ENCODE measurements around the gene ACTR10.
"Not testable (repeated sequence)": the region's sequence is repeated elsewhere in the genome, so short reads cannot be mapped to it uniquely, and the experiment has no call there.

Gene ACTR10

DNA sequence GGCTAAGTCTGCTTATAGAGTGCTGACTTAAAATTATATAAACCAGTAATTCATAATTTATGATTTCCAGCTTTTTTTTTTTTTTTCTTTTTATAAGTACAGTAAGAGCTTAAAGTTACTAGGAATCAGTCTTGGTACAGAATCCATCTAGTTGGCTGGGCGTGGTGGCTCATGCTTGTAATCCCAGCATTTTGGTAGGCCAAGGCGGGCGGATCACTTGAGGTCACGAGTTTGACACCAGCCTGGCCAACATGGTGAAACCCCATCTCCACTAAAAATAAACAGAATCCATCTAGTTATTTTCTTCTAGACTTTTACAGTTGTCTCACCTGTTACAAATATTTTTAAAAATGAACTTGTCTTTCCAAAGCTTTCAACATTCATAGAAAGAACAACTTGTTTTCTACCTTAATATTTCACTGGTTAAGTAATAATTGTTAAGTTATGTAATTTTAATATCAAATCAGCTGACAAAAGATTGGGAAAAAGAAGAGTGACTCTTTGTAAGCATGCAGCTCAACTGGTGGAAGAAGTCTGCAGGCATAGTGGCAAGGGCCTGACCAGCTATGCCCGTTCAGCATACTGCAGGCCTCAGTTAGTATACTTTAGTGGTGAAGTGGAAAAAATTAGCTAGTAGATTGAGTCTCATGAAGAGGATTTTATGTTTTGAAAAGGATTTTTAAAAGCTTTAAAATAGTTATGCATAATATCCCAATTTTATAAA is 27.3 kb downstream of the ACTR10 start:
- DNase-seq, result no peak

DNA sequence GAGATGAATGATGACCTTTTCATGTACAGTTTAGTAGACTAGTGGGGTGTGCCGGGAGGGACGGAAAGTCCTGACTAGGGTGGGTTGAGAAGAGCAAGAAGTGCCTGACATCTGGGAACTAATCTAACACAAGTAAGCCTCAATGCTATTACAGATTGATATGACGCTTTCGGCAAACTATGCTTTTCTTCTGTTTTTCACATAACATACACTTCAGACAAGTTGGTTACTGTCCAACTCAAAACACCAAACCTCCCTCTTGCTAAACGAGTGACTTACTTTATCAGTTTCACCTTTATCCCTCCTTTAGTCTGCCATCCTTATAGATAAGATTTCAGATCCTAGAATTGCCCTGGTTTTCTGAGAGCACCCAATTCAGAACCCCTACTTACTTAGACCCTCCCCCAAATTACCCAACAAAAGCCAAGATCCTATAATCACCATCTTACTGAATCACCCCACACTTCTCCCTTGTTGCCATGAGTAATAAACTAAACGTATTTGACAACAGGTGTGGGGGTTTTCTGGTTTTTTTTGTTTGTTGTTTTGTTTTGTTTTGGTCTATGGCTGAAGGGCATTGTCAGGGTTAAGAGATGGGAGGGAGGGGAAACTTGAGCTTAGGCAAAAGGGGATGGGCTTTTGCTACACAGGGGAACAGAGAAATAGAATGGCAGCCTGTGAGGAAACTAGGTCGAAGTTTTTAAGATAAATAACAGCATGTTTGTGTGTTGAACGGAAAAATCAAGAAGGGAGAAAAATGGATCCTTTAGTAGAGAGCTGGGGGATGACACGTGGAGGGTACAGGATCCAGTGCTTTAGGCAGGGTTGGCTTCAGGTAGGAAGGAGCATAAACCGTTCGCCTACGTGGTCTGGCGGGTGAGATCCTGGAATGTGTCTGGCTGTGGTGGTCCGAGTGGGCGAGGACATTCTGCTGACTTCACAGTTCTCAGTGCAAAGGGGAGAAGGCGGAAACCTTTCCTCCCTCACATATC is 38.6 kb downstream of the ACTR10 start:
- no peak for DNase-seq

DNA sequence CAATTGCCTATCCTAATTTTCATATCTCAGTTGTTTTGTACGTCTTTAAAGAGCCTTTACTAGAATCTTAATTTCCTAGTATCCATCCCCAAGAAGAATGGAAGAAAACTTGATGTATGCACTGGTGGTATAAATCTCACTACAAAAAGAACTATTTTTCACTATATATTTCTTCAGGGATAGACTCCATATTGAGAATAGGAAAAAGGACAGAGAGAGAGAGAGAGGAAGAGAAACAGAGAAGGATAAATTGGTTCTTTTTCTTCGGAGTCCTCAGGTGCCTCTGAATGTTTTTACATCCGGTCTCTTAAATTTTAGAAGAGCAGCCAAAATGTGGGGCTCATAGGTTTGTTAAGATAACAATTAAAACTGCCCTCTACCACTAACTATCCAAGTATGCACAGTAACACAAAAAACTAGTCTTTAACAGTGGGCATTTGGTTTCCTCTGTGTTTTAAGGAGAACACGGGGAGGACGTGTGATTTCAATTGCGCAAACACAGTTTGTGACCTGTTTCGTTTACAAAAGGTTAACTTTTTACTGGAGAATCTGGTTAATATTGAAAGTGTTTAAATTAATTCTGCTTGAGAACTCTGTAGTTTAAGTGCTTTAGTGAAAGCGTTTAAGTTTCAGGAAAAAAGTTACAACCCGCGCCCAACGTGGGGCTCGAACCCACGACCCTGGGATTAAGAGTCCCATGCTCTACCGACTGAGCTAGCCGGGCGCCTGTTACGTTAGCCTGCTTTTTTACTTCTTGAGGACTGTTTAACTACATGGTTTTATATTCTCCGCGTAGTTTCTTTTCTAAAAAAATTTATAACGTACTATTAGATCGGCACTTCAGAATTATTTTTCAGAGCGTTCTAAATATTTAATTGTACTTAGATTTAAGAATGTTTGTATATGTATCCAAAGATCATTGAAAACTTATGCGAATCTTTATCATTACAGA is 39.6 kb downstream of the ACTR10 start:
- peak; percentile 39 to 55 for DNase-seq

GRCh38 chr14:58243790-58244555 is 44.0 kb downstream of the ACTR10 start:
- peak; percentile 40 to 78 for DNase-seq

DNA sequence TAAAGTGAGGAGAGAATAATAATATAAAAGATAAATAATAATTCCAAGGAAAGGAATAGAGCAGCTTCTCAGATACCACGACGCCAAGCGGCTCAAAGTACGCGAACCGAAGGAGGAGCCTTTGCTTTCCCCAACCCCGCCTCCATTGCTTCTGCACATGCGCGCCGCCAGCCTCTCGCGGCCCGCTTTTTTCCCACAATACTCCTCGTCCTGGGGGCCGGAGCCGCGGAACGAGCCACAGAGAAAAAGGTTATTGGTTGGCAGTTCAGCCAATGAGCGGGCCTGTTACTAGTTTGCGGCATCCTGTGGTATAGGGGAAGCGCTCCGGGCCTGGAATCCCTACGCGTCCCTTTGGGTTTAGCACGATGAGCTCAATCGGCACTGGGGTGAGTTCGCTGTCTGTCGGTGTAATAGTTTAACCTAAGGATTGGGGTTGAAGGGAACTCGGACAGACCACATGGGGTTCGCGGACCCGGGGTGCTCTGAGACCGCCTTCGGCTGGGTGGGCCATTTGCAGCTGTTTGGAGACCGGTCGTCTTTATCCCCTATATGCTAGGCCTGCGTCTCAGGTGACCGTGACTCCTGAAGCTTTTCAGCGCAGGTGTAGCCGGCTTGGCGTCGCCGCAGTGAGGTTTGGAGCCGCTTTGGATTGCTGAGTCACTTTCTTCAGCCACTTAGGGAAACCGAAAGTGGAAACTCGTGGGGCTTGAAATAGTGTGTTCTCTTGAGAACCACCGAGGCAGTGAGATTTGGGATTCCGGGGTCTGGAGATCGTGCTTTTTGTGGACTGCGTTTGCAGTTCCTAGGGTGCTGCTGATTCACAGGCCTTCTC is 44.8 kb downstream of the ACTR10 start, which contains the start of gene PSMA3:
Gene PSMA3 (plus strand): TSS at position 288 of the 832 bp plus-strand sequence. CDS start 78 bp downstream, at position 366.
- DNase-seq, result peak; percentile 95 to 97

GRCh38 chr14:58245562-58245961 is 45.6 kb downstream of the ACTR10 start:
- no peak for DNase-seq

- no peak for DNase-seq
Measured at GRCh38 chr14:58249611-58250010, 49.7 kb downstream of the ACTR10 start.

- DNase-seq, result no peak
Measured at GRCh38 chr14:58258156-58258555, 58.2 kb downstream of the ACTR10 start.

DNA sequence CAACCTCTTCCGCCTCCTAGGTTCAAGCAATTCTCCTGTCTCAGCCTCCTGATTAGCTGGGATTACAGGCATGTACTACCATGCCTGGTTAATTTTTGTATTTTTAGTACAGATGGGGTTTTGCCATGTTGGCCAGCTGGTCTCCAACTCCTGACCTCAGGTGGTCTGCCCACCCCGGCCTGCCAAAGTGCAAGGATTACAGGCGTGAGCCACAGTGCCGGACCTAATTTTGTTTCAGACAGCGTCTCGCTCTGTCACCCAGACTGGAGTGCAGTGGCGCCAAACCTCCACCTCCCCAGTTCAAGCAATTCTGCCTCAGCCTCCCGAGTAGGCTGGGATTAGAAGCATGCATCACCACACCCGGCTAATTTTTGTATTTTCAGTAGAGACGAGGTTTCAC is 62.1 kb downstream of the ACTR10 start:
- not testable (repeated sequence) for DNase-seq

DNA sequence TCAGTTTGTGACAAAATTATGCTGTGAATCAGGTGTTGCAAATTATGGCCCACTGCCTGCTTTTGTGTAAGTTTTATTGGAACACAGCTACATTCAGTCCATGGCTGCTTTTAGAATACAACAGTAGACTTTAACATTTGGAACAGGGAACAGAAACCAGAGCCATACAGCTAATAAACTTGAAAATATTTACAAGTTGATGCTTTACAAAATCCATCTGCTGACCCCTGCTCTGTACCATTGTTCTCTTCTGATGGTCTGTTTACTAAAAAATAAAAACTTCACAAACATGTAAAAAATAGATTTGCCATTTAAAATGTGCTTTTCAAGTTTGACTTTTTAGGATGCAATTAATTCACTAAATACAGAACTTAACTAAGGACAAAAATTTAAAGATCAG is 65.5 kb downstream of the ACTR10 start:
- no peak for DNase-seq

GRCh38 chr14:58270628-58271027 is 70.7 kb downstream of the ACTR10 start:
- DNase-seq, result no peak

GRCh38 chr14:58272588-58273372 is 72.8 kb downstream of the ACTR10 start:
- no peak for DNase-seq

DNA sequence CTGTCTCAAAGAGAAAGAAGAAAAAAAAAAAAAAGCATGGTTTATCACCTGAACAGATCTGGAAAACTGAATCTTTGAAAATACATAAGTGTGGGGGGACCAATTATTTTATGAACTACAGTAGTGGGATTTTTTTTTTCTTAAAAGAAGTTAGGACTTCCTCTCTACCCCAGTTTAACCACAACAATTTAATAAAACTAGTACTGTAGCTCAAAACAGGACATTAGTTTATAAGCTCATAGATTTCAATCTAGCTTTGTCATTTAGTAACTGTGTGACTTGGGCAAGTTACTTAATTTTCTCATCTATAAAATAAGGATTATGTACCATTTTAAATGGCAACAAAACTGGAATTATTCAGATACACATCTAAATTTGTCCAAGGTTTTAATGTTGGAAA is 74.9 kb downstream of the ACTR10 start:
- DNase-seq, result no peak

DNA sequence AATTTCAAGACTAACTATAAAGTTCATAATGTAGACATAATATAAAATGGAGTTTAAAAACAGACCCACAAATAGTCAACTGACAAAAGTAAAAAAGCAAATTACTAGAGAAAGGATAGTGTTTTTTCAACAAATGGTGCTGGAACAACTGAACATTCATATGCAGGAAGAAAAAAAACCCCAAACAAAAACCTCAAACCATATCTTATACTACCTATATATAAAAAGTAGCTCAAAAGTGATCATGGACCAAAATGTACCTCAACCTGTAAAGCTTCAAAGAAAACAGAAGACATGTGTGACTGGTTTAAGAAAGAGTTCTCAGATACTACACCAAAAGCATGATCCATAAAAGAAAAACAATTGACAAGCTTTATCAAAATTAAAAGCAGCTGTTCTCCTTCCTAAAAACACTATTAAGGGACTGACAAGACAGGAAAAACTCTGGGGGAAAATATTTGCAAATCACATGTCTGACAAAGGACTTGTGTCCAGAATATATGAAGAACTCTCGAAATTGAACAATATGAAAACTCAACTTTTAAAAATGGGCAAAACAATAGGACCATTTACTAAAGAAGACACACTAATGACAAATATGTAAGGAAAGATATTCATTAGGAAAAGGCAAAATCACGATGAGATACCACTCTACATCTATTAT is 75.7 kb downstream of the ACTR10 start:
- no peak for DNase-seq

- DNase-seq, result no peak
Measured at GRCh38 chr14:58276208-58276607, 76.3 kb downstream of the ACTR10 start.

DNA sequence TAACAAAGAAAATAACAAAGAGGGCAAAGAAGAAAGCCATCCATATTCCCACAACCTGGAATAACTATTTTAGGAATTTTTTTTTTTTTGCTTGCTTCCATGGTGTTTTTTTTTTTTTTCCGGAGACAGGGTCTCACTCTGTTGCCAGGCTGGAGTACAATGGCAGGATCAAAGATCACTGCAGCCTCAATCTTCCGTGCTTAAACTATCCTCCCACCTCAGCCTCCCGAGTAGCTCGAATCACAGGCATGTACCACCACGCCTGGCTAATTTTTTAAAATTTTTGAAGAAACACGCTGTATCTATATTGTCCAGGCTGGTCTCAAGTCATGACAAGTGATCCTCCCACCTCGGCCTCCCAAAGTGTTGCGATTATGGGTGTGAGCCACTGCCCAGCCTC is 78.2 kb downstream of the ACTR10 start:
- no peak for DNase-seq

DNA sequence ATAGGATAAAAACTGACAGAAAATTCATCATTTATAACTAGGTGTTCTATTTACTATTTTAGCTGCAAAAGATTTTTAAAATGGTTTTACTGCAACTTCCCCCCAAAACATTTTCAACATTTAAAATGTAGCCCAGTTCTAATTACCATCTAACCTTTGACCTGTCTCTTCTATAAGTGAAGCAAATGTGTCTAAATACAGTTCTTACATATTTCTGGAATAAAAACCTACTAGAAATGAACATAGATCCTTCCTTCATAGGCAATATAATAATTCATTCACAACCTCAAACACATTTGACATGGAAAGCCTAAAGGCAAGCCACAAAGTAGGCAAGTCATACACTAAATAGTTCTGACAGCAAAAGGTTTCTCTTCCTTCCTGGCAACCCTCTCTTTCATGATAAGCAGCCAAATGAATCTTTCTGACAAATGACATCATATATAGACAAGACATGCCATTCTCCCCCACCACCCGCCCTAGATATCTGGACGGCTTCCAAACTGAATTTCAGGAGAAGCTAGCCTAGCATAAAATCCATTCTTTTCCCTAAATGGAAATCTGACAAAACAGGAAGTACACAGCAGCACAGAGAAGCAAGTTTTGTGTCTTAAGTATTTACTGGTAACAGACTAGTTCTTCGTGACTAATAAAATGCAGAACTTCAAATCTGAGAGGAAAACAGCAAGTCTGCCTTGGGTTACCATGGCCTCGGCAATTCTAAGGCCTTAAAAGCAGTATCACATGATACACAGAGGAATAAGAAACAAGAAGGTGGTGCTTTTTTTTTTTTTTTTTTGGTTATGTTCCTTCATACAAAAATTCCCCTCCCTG is 81.2 kb downstream of the ACTR10 start:
- no peak for DNase-seq

GRCh38 chr14:58281969-58282368 is 82.0 kb downstream of the ACTR10 start:
- DNase-seq, result no peak
